ENCODE data around the gene KCNMA1. TPM values are rescaled to one million over a fixed set of nuclear protein-coding genes. Genes with fewer than 3 reads are reported as not detected.
"Not testable (repeated sequence)": the region's sequence is repeated elsewhere in the genome, so short reads cannot be mapped to it uniquely, and the experiment has no call there.

KCNMA1 gene
- total RNA-seq, 1 experiment from 2014 or later, result 0.08 TPM

- no peak for DNase-seq (ENCODE audit: low spot score)
These were observed 32.1 kb downstream of the KCNMA1 start for GRCh38 chr10:77605466-77605865.

- no peak for DNase-seq (ENCODE audit: low spot score)
These were observed 32.7 kb downstream of the KCNMA1 start for GRCh38 chr10:77604941-77605351.

DNA sequence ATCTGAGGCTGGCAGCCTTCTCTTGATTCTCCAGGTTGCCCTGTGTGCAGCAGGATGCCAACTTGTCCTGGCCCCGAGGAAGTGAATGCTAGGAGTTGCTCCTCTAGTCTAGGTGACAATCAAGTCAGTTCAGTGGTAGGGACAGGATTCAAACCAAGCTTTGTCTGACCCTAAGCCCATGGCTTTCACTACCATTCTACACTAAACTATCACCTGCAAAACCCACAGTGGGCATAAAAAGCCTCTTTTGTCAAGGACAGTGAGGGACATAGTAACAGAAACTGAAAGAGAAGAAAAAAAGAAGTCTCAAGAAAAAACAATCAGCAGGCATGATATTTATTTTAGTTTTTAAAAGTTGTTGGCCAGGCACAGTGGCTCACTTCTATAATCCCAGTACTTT lies 33.5 kb downstream of the KCNMA1 start:
- no peak for DNase-seq (ENCODE audit: low spot score)

DNA sequence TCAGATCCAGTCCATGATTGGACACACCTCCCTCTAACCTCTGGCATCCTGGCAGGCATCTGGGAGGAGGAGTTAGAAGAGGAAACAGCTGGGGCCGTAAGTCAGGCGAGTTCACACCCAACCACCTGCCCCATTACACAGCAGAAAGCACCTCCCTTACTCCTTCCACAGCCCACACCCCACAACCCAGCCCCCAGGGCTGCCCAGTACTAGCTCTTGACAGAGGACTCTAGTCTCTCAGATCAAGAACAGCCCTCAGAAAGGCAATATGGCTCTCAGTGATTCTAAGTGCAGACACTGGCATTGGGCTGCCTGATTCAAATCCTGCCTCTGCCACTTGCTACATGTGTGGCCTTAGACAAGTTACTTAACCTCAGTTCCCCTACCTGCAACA lies 34.1 kb downstream of the KCNMA1 start:
- DNase-seq (ENCODE audit: low spot score), result no peak

GRCh38 chr10:77602913-77603533 lies 34.6 kb downstream of the KCNMA1 start:
- DNase-seq (ENCODE audit: low spot score), result no peak

DNA sequence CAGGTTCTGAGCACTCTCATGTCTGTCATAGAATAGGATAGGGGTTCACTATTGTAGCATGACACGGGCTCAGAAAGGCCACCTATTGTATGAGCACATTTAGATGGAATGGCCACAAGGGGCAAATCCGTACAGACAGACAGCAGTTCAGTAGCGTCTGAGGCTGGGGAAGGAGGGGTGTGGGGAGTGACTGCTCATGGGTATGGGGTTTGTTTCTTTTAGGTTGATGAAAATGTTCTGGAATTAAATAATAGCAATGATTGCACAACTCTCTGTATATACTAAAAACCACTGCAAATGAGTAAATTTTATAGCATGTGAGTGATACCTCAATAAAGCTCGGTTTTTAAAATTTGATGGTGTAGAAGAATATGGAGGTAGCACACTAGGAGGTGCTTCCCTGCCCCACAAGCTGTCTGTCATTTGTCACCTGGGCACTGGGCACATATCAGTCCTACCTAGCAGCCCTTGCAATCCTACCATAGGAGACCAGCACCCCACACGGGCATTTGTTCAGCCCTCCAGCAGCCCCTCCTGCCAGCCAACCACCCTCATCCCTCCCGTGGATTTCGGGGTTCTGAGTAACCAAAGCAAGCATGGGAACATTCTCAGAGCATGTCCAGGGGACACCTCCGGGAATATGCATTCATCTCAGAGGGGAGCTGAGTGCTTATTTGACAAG lies 35.2 kb downstream of the KCNMA1 start:
- DNase-seq (ENCODE audit: low spot score), result no peak

GRCh38 chr10:77601488-77601887 lies 36.1 kb downstream of the KCNMA1 start:
- no peak for DNase-seq (ENCODE audit: low spot score)

DNA sequence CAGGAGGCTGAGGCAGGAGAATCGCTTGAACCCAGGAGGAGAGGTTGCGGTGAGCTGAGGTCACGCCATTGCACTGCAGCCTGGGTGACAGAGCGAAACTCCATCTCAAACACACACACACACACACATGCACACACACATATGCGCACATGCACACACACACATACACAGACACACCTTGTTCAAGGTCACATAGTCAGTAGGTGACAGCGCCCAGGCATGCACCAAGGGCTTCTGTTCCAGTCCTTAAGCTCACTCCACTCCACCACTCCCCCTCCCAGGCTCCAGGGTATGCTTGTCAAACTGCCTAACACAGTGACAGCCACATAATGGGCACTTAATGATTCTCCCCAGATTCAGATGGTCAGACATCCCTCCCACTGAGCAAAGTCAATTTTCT lies 37.0 kb downstream of the KCNMA1 start:
- DNase-seq (ENCODE audit: low spot score), result no peak

- no peak for DNase-seq (ENCODE audit: low spot score)
These were observed 38.0 kb downstream of the KCNMA1 start for GRCh38 chr10:77599651-77600050.

DNA sequence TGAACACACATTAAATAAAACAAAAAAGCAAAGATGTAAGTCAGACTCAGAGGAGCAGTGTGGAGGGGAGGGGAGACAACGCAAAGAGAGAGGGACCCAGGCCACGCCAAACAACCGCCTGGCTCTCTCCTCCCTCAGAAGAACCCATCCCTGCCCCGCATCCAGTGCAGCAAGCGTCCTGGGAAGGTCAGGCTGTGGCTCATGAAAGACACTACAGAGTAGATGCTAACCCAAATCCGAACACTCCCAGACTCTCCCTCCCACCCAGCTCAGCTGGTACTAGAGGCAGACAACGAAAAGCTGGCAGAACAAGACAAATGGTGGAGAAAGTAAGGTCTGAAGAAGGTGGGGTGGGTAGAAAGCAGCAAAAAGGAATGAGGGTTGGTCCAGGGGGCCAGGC lies 39.0 kb downstream of the KCNMA1 start:
- DNase-seq (ENCODE audit: low spot score), result no peak

- DNase-seq (ENCODE audit: low spot score), result no peak
These were observed 40.0 kb downstream of the KCNMA1 start for GRCh38 chr10:77597560-77597959.

DNA sequence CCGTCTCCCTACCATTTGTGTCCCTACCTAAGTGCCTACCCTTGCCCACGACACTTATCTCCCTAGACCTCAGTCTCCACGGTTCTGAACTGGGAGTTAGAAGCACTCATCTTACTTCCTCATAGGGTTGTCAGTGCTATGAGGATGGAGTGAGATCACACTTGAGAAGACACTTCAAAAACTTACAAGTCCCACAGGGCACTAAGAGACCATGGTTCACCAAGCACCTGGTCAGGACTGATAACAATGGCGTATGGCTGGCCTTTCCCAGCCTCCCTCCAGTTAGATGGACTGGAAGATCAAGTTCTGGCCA lies 43.2 kb downstream of the KCNMA1 start:
- no peak for DNase-seq (ENCODE audit: low spot score)

- DNase-seq (ENCODE audit: low spot score), result no peak
These were observed 43.7 kb downstream of the KCNMA1 start for GRCh38 chr10:77593771-77594470.

GRCh38 chr10:77592946-77593636 lies 44.5 kb downstream of the KCNMA1 start:
- peak; percentile 30 for DNase-seq (ENCODE audit: low spot score)

DNA sequence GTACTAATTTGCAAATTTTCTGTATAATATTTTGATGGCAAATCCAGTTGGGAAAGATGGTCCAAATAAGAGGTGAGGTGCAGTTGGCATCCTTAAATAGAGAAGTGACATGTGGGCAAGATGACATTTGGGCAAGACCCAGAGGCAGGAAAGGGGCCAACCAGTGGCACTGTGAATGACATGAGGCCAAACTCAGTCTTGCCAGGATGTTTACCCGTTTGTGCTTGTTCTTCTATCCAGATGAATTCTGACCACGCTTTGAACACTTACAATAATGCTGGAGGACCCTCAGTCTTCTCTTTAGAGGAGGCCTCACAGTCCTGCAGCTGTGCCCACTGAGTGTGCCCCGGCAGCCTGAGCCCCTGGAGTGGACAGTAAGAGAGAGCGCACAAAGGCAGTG lies 45.1 kb downstream of the KCNMA1 start:
- DNase-seq (ENCODE audit: low spot score), result no peak

GRCh38 chr10:77591238-77591880 lies 46.2 kb downstream of the KCNMA1 start:
- no peak for DNase-seq (ENCODE audit: low spot score)

- DNase-seq (ENCODE audit: low spot score), result no peak
These were observed 47.0 kb downstream of the KCNMA1 start for GRCh38 chr10:77590344-77591237.

DNA sequence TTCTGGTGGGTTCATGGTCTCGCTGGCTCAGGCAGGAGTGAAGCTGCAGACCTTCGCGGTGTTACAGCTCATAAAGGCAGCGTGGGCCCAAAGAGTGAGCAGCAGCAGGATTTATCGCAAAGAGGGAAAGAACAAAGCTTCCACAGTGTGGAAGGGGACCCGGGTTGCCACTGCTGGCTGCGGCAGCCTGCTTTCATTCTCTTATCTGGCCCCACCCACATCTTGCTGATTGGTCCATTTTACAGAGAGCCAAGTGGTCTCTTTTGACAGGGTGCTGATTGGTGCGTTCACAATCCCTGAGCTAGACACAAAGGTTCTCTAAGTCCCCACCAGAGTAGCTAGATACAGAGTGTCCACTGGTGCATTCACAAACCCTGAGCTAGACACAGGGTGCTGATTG lies 47.9 kb downstream of the KCNMA1 start:
- not testable (repeated sequence) for DNase-seq (ENCODE audit: low spot score)

- no peak for DNase-seq (ENCODE audit: low spot score)
These were observed 48.7 kb downstream of the KCNMA1 start for GRCh38 chr10:77588886-77589285.

GRCh38 chr10:77587416-77587790 lies 50.2 kb downstream of the KCNMA1 start:
- no peak for DNase-seq (ENCODE audit: low spot score)
